SW480 (cell line): ENCODE measurements around the gene MAGIX.
A peak's percentile ranks its signal among the peaks of the same experiment; 100 is the strongest.

Experiments
- DNase-seq: peaks from one replicate; pipeline ENCODE4 v3.0.0-alpha.2; 2016; ENCODE audit warnings: low spot score

Gene MAGIX

DNA sequence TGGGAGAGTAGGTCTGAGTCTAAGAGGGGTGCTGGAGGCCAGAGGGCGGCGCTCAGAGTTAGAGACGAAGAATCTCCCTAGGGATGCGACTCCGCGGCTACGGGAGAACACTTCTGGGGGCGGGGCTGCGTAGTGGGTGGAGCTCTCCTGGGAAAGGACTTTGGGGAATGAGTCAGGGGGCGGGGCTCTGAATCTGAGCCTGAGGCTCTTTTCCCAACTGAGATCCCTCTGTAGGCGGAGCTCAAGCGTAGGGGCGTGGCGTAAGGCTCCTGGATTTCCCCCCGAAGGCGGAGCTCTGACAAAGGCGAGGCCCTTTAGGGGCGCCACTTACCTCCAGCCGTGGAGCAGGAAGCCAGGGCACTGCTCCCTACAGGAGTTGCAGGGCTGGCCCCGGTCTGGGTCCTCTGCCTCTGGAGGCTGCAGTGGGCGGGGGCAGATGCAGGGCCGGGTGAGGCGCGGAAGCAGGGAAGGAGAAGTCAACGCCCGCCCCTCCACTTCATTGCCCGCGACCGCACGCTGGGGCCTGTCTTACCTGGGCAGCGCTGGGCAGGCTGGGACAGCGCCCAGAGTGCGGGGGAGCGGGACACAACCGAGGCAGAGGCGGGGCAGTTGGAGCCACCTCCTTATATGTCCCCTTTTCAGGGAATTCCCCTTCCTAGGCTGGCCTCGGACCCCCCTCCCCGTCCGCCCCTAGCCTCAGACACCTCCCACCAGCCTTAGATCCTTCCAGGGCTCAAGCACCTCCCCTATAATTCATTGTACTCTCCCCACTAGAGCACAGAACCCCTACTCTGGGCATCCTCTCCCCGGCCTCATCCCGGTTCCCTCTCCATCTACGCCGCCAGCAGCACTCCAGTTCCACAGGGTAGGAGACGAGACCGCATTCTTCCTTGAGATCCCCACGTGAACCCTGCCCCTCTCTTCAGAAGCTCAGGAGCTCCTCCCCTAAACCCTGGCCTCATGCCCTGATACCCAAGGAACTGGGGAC, 22.0 kb downstream of the MAGIX start:
- DNase-seq: peak; percentile 92

DNA sequence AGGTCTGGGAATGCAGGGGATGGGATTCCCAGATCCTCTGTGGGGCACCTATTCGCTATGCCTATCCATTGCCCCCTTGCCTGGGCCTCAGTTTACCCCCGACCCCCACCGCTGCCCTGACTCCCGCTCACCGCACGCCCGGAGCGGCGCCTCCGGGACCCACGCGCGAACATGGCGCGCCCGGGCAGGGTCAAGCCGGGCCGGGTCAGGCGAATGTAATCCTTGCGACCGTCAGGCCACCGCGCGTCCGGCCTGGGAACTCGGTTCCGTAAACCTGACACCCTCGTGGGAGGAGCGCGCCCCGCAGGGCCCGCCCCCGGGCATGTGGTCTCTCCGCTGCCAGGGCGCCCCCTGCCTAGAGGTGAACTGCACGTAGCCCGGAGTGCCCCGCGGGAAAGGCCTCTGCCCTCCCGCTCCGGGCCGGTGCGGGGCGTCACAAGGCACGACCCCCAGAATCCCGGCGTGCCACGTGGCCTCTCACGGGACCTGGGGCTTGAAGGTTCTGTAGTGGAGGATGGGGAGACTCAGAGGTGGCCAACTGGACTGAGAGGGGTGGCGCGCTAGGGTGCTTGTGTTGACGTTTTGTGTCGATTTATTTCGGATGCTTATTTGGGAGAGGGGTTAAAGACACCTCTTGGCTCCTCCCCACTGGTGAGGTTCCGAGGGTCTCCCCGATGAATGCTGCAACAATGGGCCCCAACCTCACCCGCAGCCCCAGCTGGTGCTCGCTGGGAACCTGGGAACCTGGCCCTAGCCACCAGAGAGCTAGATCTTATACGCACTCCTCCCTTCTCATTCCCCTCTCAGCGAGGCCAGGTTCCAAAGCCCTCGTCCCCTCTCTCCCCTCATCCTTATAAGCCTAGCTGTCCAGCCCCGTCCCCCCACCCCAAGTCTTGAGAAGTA, 23.8 kb downstream of the MAGIX start, which contains the start of gene PRICKLE3:
TSS of gene PRICKLE3 (minus strand) at position 249 of the 903 bp plus-strand sequence. CDS start at position 173, 76 bp downstream.
- DNase-seq: peak; percentile 77

DNA sequence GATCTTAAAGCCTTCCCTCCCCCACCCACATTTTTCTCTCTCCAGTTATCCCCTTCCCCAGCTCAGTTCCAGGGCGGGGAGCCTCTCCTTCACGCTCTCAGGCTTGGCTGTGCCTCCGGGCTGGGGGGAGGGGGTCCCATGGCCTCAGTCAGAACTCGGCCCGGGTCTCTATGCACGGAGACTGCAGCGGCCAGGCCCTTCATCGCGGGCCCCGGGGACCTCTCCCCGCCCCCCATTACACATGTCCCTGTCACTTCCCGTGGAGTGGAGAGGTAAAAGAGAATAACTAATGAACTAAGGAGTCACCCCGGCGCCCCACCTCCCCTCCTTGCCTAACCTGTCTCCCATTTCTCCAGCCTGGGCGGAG, 24.5 kb downstream of the MAGIX start:
- no peak for DNase-seq

DNA sequence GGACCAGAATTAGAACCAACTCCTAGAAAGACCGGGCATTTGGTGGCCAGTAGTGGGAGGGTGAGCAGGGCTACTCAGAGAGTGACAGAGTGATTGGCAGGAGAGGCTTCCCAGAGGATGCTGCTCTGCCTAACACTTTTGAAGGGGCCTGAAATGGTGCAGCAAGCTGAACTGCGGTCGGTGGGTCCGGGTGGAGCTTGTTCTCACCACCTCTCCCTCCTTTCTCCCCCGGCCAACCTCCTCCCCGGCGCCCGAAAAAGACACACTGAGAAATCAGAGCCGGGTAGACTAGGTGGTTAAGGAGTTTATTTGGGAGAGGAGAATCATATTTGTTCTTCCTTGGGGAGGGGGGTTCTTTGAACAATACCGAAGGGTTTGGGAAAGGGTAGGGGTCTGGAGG, 25.0 kb downstream of the MAGIX start:
- DNase-seq: no peak

DNA sequence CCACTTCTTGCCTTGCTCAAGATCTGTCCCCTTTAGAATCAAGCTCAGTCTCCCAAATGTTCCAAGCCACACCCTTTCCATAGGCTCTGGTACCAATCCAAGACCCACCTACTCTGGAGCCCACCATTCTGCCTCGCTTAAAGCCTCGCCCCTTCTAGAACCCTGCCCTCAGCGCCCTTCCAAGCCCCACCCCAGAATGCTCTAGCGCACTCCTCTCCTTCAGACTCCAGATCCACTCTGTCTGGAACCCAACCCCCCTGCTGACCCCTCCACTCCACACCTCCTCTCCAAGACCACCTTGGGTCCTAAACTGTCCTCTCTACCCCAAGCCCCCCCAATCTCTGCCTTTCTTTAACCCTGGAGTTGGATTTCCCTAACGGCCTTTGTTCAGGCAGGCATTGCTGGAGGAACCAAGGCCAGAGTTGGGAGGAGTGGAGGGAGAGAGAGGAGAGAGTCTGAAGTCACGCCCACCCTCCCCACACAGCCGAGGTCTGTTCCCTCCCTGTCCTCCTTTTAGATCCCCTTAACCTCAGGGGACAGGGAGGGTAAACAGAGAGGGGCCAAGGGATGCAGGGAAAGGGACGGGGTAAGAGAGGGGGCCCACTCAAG, 26.0 kb downstream of the MAGIX start:
- no peak for DNase-seq

DNA sequence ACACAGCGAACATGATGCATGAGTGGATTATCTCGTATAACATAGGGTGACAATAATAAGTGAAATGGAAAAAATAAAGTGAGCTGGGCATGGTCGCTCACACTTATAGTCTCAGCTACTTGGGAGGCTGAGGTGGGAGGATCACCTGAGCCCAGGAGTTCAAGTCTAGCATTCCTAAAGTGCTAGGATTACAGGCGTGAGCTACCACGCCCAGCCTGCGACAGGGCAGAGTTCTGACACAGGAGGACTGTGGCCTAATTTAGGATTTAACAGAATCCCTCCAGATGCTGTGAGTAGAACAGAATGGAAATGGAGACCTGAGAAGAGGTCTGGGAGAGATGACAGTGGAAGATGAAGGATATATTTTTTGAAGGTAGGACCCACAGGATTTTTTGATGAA, 27.0 kb downstream of the MAGIX start:
- DNase-seq: no peak

DNA sequence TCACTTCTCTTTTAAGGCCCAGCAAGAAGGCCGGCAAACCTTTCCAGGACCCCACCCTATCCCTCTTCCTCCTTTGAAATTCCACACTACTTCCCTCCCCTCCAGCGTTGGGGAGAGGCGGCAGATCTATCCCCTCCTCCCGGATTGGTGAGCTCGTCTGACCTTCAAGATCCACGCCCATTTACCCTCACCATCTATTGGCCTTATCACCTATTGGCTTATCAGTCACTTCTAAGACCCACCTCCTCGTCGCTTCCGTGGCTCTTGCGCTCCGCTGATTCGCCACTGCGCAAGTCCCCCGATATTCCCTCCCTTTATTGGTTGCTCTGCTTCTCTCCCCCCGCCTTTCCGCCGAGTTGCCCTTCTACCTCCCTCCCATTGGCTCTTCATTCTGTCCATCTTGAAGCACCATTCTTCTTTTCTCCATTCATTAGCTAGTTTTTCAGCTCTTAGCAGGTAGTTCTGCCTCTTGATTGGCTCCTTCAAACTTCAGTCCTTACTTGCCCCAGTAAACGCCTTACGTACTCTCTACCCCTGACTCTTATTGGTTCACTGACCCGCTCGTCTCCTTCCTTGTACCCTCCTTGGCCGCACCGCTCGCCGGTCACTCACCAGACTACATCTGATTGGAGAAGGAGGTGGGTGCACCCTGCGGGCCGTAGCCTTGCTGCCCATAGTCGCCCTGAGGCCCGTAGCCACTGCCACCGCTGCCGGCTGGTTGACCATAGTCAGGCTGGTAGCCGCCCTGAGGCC, 28.4 kb downstream of the MAGIX start:
- peak; percentile 100 for DNase-seq

DNA sequence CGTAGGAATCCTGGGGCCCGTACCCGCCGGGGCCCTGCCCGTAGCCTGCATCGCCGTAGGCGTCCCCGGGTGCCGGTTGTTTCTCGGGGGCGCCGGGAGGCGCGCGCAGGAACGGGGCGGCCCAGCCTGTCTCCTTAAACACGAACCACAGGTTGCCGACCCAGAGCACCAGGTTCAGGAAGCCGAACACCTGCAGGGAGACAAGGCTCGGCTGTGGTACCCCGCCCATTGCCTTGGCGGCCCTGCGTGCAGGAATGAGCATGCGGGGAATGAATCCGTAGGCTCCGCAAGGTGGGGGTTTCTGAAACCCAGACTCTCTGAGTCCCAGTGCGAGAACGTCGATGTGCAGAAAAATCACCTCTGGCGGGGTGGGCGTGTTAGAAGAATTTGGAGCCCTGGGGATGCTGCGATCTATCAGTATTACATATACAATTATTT, 29.0 kb downstream of the MAGIX start:
- no peak for DNase-seq

DNA sequence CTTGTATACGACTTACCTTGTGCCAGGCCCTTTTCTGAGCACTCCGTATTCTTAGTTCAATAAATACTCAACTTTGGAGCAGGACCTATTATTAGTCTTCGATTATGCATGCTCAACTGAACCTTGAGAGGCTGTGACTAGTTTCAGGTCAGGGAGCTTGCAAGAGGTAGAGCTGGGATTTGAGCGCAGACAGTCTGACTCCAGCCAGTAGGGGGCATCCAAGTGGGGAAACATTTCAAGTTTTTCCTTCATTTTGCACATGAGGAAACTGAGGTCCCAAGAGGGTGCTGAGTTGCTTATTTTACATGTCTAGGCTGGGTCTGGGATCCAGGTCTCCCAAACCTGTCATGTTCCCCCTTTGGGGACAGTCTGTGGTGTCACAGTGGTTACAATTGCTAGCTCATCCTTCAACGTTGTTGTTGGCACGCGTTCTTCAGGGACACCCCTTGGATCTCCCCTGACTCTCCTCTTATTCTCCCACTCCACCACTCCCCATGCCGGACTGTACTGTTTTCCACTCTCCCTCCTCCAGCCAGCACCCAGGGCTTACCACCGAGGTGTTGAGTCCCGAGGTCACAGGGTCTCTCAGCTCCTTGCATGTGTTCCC, 30.3 kb downstream of the MAGIX start:
- no peak for DNase-seq

DNA sequence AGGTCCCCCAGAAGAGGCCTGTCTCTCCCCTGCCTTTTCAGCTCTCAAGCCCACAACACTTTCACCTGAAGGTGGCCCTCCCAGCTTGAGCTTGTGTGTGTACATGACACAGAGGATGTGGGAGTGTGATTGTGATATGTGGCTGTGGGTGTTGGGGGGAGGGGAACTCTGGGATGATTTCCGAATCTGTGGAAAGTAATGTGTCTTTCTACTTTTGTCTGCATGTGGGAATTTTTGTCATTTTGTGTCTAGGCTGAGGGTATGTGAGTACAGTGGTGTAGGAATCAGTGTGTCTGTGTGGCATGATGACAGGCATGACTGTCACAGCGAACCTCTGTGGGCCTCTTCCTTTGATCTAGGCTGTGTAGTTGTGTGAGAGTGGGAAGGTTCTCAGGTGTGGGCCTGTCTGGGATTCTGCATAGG, 31.0 kb downstream of the MAGIX start:
- DNase-seq: no peak

DNA sequence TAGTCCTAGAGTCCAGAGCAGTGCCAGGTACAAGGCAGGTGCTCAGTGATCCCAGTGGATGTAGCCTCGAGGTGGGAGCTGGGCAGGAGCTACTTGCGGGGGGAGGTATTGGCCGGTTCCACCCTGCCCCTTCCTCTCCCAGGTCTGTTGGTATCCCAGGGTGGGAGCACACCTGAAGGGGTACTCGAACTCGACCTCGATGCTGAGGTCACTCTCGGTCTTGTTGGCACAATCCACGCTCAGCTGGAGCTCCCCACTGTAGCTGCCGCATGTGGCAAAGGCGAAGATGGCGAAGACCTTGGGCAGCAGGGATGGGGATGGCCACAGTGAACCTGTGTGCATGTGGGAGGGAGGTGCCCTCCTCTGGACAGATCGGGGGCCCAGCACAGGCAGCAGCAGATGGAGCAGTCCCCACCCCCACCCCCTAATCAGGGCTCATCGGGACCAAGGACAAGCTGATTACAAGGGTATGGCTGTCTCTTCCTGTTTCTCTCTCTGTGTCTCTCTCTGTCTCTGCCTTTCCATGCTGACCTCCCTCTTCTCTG, 35.1 kb downstream of the MAGIX start:
- DNase-seq: no peak

DNA sequence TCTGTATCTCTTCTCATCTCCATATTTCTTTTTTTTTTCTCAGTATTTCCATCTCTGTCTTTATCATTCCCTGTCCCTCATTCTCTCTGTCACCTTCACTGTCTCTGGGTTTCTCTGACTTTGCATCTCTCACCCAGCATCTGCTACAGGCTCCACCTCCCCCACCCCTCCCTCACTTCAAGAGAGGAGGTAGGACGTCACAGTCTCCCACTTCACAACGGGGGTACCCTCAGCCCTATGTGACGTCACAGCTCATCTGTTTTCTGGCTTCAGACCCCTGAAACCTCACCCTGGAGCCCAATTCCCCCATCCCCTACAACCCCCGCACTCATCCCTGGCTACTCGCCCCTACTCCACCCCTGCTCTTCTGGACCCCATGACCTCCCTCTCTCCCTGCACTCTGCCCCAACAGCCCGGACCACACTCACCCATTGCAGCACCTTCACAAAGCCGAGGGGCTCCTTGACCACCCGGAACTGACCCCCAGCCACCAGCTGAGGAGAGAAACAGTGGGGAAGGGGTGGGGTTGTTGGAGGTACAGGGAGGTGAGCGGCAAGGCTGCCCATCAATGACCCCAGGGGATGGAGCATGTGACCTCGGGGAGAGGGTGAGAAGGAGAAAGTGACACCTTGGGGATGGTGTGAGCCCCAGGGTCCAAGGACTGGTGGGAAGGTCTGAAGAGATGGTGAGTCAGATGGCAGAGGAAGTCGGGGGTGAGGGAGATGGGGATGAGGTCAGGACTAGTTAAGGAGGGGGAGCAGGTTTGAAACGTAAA, 36.2 kb downstream of the MAGIX start:
- no peak for DNase-seq

DNA sequence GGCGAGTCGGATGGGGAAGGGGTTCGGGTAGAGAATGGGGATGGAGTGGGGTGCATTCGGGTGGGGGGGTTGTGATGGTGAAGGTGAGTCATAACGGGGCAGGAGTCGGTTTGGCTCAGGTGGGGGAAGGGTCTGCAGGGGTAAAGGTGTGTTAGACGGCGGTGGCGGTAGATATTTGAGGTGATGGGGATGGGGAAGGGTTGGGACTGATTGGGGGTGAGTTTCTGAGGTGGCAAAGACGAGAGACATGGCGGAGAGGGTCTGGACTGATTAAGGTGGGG, 36.7 kb downstream of the MAGIX start:
- DNase-seq: no peak

DNA sequence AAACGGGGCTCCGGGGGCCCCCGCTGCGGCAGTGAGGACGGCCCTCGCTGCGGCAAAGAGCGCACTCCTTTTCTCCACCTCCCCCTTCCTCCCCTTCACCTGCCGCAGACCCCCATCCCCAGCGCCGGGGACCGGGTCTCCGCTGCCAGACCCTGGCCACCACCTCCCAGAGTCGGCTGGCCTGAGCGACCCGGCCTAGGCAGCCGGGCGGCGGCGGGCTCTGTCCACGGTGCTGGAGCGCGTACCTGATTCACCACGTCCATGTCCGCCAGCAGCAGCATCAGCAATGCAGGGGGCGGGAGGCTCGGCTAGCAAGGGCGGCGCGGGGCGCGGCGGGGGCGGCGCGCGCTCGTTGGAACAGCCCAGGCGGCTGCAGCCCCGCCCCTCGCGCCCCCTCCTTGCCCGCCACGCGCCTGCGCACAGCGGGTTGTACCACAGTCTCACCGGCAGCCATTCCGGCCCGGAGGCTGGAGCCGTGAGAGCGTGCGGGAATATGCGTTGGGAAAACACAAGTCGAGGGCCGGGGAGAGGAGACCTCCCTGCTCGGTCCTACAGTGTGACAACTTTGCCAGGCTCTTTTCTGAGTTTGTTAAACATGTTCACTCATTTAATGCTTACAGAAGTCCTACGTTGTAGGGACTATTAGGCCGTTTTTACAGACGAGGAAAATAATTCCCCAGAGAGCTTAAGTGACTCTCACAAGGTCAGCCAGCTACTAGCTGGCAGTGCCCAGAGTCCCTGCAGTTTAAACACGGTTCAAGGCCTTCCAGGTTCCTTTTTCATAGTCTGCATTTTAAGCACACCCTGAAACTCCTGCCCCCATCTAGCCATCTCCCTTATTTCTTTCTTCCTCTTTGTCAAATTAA, 37.6 kb downstream of the MAGIX start, which contains the start of gene SYP:
TSS of gene SYP (minus strand) at position 288 of the 866 bp plus-strand sequence. CDS start at position 281, 7 bp downstream.
- peak; percentile 87 for DNase-seq

DNA sequence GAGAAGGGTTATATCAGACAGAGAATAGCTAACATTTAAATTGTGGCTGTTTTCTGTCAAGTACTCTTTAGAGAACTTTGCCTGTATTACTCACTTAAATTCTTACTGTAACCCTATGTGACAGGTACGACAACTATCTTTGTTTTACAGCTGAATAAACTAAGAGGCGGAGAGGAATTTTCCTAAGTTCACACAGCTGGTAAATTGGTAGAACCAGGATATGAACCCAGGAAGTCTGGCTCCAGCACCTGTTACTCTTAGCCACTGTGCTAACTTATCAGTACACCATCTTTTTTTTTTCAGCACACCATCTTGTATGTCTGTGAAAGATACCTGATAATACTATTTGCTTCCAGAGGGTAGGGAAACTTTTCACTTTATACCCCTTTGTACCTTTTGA, 39.5 kb downstream of the MAGIX start:
- DNase-seq: no peak

DNA sequence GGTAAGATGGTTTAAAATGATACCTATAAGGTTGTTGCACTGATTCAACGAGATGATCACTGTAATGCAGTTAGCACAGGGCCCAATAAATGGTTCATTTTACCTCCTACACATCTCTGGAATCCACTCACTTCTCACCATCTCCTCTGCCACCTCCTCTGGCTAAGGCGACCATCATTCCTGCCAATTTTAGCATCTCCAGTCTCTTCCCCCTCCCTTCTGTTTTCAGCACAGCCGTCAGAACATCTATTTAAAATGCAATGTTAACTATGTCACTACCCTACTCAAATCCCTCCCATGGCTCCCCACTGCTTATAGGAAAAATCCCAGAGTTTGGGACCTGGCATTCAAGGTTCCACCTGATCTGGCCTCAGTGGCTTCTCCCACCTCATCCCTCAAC, 41.0 kb downstream of the MAGIX start:
- no peak for DNase-seq

DNA sequence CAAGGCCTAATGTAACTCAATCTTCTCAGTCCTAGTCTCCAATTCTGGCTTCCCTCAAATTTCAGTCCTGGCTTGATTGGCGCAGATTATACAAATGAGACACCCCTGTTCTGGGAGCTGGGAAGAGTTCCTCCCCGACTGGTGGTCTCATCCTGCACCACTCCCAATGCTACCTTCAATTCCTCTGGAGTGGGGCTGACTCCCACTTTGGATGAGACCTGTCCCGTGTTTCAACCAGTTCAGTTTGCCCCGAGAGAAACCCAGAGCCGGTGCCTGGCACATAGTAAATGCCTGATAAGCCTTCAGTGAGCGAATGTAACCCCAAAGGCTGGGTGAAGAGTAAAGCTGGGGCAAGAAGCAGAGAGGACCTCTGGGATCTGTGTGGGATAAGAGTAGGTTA, 41.5 kb downstream of the MAGIX start:
- DNase-seq: no peak

DNA sequence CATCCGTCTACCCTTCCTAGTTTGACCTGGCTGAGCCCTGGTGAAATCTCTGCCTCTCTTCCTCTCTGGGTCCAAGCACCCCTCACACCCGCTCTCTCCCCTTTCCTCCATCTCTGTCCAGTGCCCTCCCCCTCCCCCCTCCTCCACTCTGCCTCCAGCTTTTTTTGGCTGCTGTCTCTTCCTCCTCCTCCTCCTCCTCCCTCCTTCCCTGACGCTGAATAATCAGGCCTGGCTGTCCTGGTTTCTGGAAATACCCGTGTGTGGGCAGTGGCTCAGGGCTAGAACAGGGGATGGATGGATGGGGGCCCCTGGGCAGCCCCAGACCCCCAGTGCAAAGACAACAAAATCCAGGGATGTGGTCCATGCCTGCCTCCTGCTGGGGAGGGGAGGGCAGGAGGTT, 42.2 kb downstream of the MAGIX start:
- DNase-seq: no peak

DNA sequence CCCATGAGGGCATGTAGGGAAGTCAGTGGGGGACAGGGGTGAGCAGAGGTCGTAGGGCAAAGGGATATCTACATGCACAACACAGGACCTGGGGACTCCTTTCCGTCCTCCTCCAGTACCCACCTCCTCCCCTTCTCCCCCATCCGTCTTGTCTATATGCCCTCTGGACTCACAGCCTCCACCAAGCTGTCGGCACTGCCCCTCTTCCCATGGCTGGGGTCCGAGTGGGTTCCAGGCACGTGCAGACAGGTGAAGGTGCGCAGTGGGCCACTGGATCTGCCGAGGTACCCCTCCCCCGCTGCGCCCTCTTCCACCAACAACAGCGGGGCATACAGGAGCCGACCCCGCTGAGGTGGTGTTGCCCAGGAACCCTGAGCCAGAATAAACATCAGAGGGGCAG, 42.9 kb downstream of the MAGIX start:
- no peak for DNase-seq
